ENCODE data around the gene RERE.

DNA sequence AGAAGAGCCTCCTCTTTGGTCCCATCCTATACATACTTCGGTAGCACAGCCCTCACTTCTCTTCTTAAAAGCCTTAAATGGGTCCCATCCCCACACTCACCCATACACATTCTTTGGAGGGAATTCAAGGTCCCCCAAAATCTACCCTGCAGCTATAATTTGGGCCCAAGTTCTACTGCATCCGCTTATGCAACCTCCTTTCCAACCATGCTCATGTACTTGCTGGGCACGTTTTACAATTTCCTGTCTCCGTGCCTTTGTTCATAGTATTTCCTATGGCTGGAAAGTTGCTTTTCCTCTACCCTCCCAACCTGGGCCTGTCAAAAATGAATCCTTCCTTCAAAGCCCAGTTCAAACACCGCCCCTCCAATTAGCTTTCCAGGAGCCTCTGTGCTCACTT lies 399.8 kb downstream of the RERE start:
- TF ChIP-seq, protein P1, sequence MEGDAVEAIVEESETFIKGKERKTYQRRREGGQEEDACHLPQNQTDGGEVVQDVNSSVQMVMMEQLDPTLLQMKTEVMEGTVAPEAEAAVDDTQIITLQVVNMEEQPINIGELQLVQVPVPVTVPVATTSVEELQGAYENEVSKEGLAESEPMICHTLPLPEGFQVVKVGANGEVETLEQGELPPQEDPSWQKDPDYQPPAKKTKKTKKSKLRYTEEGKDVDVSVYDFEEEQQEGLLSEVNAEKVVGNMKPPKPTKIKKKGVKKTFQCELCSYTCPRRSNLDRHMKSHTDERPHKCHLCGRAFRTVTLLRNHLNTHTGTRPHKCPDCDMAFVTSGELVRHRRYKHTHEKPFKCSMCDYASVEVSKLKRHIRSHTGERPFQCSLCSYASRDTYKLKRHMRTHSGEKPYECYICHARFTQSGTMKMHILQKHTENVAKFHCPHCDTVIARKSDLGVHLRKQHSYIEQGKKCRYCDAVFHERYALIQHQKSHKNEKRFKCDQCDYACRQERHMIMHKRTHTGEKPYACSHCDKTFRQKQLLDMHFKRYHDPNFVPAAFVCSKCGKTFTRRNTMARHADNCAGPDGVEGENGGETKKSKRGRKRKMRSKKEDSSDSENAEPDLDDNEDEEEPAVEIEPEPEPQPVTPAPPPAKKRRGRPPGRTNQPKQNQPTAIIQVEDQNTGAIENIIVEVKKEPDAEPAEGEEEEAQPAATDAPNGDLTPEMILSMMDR (IDR thresholded peaks at IDR 0.05; ENCODE audit: borderline replicate concordance, extremely low read depth, low read length, poor library complexity, severe bottlenecking) = no peak
- no peak for TF ChIP-seq EZH2 (IDR thresholded peaks at IDR 0.05; ENCODE audit: borderline replicate concordance, low read depth, low read length, severe bottlenecking)
